SK-N-SH treated with all-trans-retinoic acid at 6 μM for 48 hours (cell line): ENCODE data around the gene LRMDA.
"Not testable (repeated sequence)": the region's sequence is repeated elsewhere in the genome, so short reads cannot be mapped to it uniquely, and the experiment has no call there.

ENCODE experiments used
- ATAC-seq: fragments of 200-7000 bp; cut with Tn5 transposase; 3 replicates; pipeline ENCODE4 v1.9.1; 2020; ENCODE audit warnings: mild to moderate bottlenecking, moderate library complexity
- ARNTL ChIP-seq: fragments of 450-650 bp; formaldehyde crosslinking; IDR thresholded peaks from 2 replicates; pipeline ENCODE4 v1.5.0; 2020; ENCODE audit warnings: low read depth, mild to moderate bottlenecking, moderate library complexity, borderline replicate concordance
- BACH2 ChIP-seq: fragments of 250-450 bp; sonication (Bioruptor Pico); IDR thresholded peaks from 2 replicates; pipeline ENCODE4 v1.9.0; 2021; ENCODE audit warnings: mild to moderate bottlenecking, borderline replicate concordance
- CSDC2 ChIP-seq: fragments of 250-450 bp; sonication (Bioruptor Pico); IDR thresholded peaks from 2 replicates; pipeline ENCODE4 v1.5.0; 2020; ENCODE audit warnings: mild to moderate bottlenecking, moderate library complexity
- ESRRG ChIP-seq: fragments of 250-450 bp; sonication (Bioruptor Pico); IDR thresholded peaks from 2 replicates; pipeline ENCODE4 v1.6.1; 2021; ENCODE audit warnings: mild to moderate bottlenecking
- GLIS3 ChIP-seq: fragments of 250-450 bp; sonication (Bioruptor Pico); IDR thresholded peaks from 2 replicates; pipeline ENCODE4 v1.5.0; 2020; ENCODE audit warnings: mild to moderate bottlenecking, moderate library complexity
- OSR1 ChIP-seq: fragments of 250-450 bp; sonication (Bioruptor Pico); IDR thresholded peaks from 2 replicates; pipeline ENCODE4 v1.8.0; 2022; ENCODE audit warnings: moderate library complexity, mild to moderate bottlenecking, inconsistent platforms
- RARB ChIP-seq: fragments of 250-450 bp; sonication (Bioruptor Pico); IDR thresholded peaks from 2 replicates; pipeline ENCODE4 v1.8.0; 2021; ENCODE audit warnings: mild to moderate bottlenecking, moderate library complexity
- SNAI2 ChIP-seq: fragments of 250-450 bp; sonication (Bioruptor Pico); IDR thresholded peaks from 2 replicates; pipeline ENCODE4 v1.5.0; 2020; ENCODE audit warnings: mild to moderate bottlenecking, moderate library complexity
- TCF4 ChIP-seq: fragments of 250-450 bp; sonication (Bioruptor Pico); IDR thresholded peaks from 2 replicates; pipeline ENCODE4 v1.8.0; 2021; ENCODE audit warnings: mild to moderate bottlenecking, moderate library complexity, borderline replicate concordance
- TOX ChIP-seq: fragments of 250-450 bp; sonication (Bioruptor Pico); IDR thresholded peaks from 2 replicates; pipeline ENCODE4 v1.8.0; 2021; ENCODE audit warnings: mild to moderate bottlenecking, moderate library complexity, borderline replicate concordance
- ZC3H10 ChIP-seq: fragments of 250-450 bp; sonication (Bioruptor Pico); IDR thresholded peaks from 2 replicates; pipeline ENCODE4 v1.5.1; 2021; ENCODE audit warnings: mild to moderate bottlenecking, moderate library complexity
- ZFP3 ChIP-seq: fragments of 250-450 bp; sonication (Bioruptor Pico); IDR thresholded peaks from 2 replicates; pipeline ENCODE4 v1.5.0; 2020; ENCODE audit warnings: mild to moderate bottlenecking, moderate library complexity
- ZFP30 ChIP-seq: fragments of 450-650 bp; formaldehyde crosslinking; IDR thresholded peaks from 2 replicates; pipeline ENCODE4 v1.5.0; 2022; ENCODE audit warnings: mild to moderate bottlenecking, moderate library complexity
- ZNF8 ChIP-seq: fragments of 450-650 bp; formaldehyde crosslinking; IDR thresholded peaks from 2 replicates; pipeline ENCODE4 v1.5.0; 2020; ENCODE audit warnings: mild to moderate bottlenecking, moderate library complexity
- TF ChIP-seq, protein P1 (sequence below): fragments of 250-450 bp; sonication (Bioruptor Pico); IDR thresholded peaks from 2 replicates; pipeline ENCODE4 v1.5.1; 2020; ENCODE audit warnings: low read depth, mild to moderate bottlenecking, moderate library complexity
- TF ChIP-seq, protein P2 (sequence below): fragments of 250-450 bp; sonication (Bioruptor Pico); IDR thresholded peaks from 2 replicates; pipeline ENCODE4 v1.8.0; 2021; ENCODE audit warnings: low read depth, mild to moderate bottlenecking, moderate library complexity, borderline replicate concordance
- TF ChIP-seq, protein P3 (sequence below): fragments of 250-450 bp; sonication (Bioruptor Pico); IDR thresholded peaks from 2 replicates; pipeline ENCODE4 v1.8.0; 2020; ENCODE audit warnings: mild to moderate bottlenecking, moderate library complexity, borderline replicate concordance
- TF ChIP-seq, protein P4 (sequence below): fragments of 250-450 bp; sonication (Bioruptor Pico); IDR thresholded peaks from 2 replicates; pipeline ENCODE4 v1.5.1; 2021; ENCODE audit warnings: mild to moderate bottlenecking, moderate library complexity

LRMDA gene

DNA sequence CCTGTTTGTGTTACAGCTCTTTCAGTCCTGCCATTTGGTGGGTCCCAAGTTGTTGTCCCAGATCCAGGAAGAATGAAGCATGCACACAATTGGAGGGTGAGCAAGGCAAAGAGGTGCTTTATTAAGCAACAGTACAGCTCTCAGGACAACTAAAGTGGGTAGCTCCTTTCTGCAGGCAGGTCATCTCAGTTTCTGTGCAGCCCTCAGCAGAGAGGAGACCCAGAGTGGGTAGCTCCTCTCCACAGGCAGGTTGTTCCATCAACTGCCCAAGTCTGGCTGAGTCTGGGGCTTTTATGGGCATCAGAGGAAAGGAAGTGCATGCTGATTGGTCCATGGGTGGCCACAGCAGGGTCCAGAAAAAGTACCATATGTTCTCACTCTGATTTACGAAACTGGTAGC lies 624.5 kb downstream of the LRMDA start:
- TF ChIP-seq TOX (CRISPR knock-in tag) (no peak), ZFP30 (CRISPR knock-in tag) (no peak), ZFP3 (CRISPR knock-in tag) (no peak), OSR1 (no peak), SNAI2 (CRISPR knock-in tag) (no peak), CSDC2 (CRISPR knock-in tag) (no peak)
- TF ChIP-seq, protein P1, sequence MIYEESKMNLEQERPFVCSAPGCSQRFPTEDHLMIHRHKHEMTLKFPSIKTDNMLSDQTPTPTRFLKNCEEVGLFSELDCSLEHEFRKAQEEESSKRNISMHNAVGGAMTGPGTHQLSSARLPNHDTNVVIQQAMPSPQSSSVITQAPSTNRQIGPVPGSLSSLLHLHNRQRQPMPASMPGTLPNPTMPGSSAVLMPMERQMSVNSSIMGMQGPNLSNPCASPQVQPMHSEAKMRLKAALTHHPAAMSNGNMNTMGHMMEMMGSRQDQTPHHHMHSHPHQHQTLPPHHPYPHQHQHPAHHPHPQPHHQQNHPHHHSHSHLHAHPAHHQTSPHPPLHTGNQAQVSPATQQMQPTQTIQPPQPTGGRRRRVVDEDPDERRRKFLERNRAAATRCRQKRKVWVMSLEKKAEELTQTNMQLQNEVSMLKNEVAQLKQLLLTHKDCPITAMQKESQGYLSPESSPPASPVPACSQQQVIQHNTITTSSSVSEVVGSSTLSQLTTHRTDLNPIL (CRISPR knock-in tag): no peak
- TF ChIP-seq, protein P2, sequence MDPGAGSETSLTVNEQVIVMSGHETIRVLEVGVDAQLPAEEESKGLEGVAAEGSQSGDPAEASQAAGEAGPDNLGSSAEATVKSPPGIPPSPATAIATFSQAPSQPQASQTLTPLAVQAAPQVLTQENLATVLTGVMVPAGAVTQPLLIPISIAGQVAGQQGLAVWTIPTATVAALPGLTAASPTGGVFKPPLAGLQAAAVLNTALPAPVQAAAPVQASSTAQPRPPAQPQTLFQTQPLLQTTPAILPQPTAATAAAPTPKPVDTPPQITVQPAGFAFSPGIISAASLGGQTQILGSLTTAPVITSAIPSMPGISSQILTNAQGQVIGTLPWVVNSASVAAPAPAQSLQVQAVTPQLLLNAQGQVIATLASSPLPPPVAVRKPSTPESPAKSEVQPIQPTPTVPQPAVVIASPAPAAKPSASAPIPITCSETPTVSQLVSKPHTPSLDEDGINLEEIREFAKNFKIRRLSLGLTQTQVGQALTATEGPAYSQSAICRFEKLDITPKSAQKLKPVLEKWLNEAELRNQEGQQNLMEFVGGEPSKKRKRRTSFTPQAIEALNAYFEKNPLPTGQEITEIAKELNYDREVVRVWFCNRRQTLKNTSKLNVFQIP (CRISPR knock-in tag): no peak
- ATAC-seq: no peak

DNA sequence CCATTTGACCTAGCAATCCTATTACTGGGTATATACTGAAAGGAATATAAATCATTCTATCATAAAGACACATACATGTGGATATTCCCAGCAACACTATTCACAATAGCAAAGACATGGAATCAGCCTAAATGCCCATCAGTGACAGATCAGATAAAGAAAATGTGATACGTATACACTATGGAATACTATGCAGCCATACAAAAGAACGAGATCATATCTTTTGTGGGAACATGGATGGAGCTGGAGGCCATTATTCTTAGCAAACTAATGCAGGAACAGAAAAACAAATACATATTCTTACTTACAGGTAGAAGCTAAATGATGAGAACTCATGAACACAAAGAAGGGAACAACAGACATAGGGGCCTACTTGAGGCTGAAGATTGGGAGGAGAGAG lies 629.6 kb downstream of the LRMDA start:
- not testable (repeated sequence) for ATAC-seq

DNA sequence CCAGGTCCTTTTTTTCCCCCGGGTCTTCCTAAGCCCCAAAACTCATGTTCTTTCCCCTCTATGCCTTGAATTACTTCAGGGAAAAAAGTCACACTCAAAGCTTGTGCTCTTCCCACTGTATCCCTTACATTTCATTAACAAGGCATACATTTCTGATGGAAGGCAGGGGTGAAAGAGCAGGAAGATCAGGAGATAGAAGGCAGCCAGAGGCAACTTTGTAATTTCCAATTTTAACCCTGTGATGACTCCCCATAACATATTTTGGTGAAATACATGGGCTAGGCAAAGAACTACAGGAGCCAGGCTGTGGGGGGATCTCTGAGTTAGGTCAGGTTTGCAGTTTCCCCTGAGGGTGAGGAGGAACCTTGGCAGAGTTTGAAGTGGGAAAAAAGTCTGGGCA lies 635.0 kb downstream of the LRMDA start:
- ATAC-seq: no peak
- TF ChIP-seq, protein P3, sequence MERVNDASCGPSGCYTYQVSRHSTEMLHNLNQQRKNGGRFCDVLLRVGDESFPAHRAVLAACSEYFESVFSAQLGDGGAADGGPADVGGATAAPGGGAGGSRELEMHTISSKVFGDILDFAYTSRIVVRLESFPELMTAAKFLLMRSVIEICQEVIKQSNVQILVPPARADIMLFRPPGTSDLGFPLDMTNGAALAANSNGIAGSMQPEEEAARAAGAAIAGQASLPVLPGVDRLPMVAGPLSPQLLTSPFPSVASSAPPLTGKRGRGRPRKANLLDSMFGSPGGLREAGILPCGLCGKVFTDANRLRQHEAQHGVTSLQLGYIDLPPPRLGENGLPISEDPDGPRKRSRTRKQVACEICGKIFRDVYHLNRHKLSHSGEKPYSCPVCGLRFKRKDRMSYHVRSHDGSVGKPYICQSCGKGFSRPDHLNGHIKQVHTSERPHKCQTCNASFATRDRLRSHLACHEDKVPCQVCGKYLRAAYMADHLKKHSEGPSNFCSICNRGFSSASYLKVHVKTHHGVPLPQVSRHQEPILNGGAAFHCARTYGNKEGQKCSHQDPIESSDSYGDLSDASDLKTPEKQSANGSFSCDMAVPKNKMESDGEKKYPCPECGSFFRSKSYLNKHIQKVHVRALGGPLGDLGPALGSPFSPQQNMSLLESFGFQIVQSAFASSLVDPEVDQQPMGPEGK (CRISPR knock-in tag): no peak
- TF ChIP-seq BACH2 (CRISPR knock-in tag): no peak
- TF ChIP-seq, protein P2 (CRISPR knock-in tag): no peak

DNA sequence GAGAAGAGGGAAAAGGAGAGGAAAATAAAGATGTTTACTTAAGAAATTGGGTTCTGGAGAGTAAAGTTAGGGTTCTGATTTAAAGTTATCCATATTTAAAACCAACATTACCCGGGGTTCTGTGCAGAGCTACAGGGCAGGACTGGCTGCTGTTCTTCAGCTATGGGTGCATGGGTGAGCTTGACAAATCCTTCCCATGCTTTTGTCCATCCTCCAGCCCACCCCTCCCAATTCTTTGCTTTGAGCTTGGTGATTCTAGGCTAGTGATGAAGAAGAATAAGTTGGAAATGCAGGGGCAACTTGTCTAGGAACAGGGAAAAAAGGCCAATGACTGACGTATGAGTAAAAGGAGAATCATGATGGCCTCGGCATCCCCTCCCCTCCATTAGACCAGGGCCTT lies 636.0 kb downstream of the LRMDA start:
- TF ChIP-seq CSDC2 (CRISPR knock-in tag): no peak
- TF ChIP-seq OSR1: no peak
- TF ChIP-seq, protein P4, sequence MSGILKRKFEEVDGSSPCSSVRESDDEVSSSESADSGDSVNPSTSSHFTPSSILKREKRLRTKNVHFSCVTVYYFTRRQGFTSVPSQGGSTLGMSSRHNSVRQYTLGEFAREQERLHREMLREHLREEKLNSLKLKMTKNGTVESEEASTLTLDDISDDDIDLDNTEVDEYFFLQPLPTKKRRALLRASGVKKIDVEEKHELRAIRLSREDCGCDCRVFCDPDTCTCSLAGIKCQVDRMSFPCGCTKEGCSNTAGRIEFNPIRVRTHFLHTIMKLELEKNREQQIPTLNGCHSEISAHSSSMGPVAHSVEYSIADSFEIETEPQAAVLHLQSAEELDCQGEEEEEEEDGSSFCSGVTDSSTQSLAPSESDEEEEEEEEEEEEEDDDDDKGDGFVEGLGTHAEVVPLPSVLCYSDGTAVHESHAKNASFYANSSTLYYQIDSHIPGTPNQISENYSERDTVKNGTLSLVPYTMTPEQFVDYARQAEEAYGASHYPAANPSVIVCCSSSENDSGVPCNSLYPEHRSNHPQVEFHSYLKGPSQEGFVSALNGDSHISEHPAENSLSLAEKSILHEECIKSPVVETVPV (CRISPR knock-in tag): no peak
- TF ChIP-seq ZNF8 (CRISPR knock-in tag): no peak
- TF ChIP-seq GLIS3 (CRISPR knock-in tag): no peak
- TF ChIP-seq ESRRG (CRISPR knock-in tag): no peak
- TF ChIP-seq SNAI2 (CRISPR knock-in tag): no peak
- no peak for TF ChIP-seq ZC3H10 (CRISPR knock-in tag)
- no peak for TF ChIP-seq ZFP30 (CRISPR knock-in tag)
- TF ChIP-seq, protein P2 (CRISPR knock-in tag): no peak
- no peak for TF ChIP-seq ARNTL (CRISPR knock-in tag)
- ATAC-seq: no peak

DNA sequence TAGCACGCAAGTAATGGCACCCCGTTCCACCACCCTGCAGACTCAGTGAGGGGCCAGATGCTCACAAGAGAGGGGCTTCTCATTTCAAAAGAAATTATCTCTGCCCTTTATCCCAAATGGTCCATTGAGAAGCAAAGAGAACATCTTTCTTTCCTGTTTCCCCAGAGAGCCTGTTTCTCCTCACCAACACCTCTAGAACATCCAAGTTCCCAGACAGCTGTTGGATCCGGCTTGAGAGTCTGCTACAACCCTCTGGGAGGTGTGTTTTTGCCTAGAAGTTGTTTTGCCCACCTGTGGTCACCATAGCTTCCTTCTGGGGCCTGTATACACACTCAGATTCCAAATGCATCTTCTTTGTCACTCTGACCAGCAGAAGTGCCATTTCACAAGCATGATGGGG lies 637.4 kb downstream of the LRMDA start:
- no peak for ATAC-seq
- no peak for TF ChIP-seq CSDC2 (CRISPR knock-in tag)
- no peak for TF ChIP-seq ZFP3 (CRISPR knock-in tag)
- no peak for TF ChIP-seq RARB (CRISPR knock-in tag)
- no peak for TF ChIP-seq ZNF8 (CRISPR knock-in tag)
- TF ChIP-seq, protein P3 (CRISPR knock-in tag): no peak
- TF ChIP-seq TCF4 (CRISPR knock-in tag): no peak
